ENCODE results near the gene TP73. TPM values are rescaled to one million over a fixed set of nuclear protein-coding genes. Genes with fewer than 3 reads are reported as not detected.

The TP73 gene
- total RNA-seq, 1 donor from 2014 or later: 0.05 TPM

DNA sequence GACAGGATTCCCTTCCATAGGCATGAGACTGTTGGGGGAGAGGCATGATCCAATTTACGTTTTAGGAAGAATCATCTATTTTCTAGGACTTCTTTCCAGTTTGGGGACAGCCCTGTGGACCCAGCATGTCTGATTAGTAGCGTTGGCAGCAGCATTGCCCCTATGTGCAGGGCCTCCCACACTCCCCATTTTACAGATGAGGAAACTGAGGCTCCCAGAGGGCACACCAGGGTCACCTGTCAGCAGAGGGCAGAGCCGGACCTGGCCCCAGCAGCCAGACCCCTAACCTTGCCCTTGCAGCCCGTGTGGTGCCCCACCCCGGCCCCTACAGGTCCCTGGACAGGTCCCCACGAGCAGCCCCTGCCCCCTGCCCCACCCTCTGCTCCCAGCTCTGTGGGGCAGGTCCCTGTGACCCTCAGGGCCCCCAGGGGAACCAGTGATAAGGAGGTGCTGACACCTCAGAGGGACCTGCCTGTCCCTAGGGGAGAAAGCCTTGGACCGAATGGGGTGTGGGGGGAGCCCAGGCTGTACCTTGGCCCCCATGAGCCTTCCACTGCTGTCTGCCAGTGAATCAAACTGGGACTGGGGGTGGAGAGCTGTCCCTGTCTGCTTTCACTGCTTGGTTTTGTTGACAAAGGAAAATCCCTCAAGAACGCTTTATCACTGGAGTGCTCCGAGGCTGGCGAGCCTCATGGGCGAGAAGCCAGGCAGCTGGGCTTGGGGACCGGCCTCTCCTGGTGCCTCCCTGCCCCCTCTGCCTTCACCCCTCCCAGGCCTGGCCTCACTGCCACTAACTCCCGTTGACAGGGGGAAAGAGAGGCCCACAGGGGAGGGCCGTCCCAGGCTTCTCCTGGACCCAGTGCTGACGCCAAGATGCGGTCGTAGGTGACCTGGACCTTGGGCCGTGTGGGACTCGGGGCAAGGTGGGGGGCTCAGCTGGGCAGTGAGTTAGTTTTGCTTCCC is 60.5 kb downstream of the TP73 start:
- H3K9me3 ChIP-seq (replicated peaks): no peaks in the 10 kb centered on the region
- peaks cover 75% of the 10 kb centered on the region for H3K27me3 ChIP-seq (ENCODE audit: low read depth)
- H3K4me3 ChIP-seq: no peak overlapping the region
- peaks cover 28% of the 10 kb centered on the region for H3K4me1 ChIP-seq
- no peaks in the 10 kb centered on the region for H3K36me3 ChIP-seq
- H3K27ac ChIP-seq (replicated peaks): peak overlapping the region; percentile 33
- intact Hi-C loops (cut with micrococcal nuclease): no loop called here
- TF ChIP-seq, protein P1, sequence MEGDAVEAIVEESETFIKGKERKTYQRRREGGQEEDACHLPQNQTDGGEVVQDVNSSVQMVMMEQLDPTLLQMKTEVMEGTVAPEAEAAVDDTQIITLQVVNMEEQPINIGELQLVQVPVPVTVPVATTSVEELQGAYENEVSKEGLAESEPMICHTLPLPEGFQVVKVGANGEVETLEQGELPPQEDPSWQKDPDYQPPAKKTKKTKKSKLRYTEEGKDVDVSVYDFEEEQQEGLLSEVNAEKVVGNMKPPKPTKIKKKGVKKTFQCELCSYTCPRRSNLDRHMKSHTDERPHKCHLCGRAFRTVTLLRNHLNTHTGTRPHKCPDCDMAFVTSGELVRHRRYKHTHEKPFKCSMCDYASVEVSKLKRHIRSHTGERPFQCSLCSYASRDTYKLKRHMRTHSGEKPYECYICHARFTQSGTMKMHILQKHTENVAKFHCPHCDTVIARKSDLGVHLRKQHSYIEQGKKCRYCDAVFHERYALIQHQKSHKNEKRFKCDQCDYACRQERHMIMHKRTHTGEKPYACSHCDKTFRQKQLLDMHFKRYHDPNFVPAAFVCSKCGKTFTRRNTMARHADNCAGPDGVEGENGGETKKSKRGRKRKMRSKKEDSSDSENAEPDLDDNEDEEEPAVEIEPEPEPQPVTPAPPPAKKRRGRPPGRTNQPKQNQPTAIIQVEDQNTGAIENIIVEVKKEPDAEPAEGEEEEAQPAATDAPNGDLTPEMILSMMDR (IDR thresholded peaks at IDR 0.05; ENCODE audit: borderline replicate concordance): no peak
- DNase-seq: peak; percentile 70

GRCh38 chr1:3713840-3714239 is 61.5 kb downstream of the TP73 start:
- H3K27me3 ChIP-seq (ENCODE audit: low read depth): peaks cover 72% of the 10 kb centered on the region

GRCh38 chr1:3714284-3714741 is 62.0 kb downstream of the TP73 start:
- Histone ChIP-seq H3K36me3 (no peaks in the 10 kb centered on the region), H3K4me1 (peaks cover 42% of the 10 kb centered on the region), H3K9me3 (replicated peaks) (no peaks in the 10 kb centered on the region), H3K27me3 (ENCODE audit: low read depth) (peaks cover 67% of the 10 kb centered on the region), H3K4me3 (no peak overlapping the region), H3K27ac (replicated peaks) (peak overlapping the region; percentile 33)
- intact Hi-C loops (cut with micrococcal nuclease): no loop called here
- DNase-seq: peak; percentile 38
- TF ChIP-seq, protein P1 (IDR thresholded peaks at IDR 0.05; ENCODE audit: borderline replicate concordance): no peak

More at GRCh38 chr1:3713840-3714239, 61.5 kb downstream of the TP73 start:
- H3K9me3 ChIP-seq (replicated peaks): no peaks in the 10 kb centered on the region
- H3K27ac ChIP-seq (replicated peaks): peak overlapping the region; percentile 33
- TF ChIP-seq, protein P1 (IDR thresholded peaks at IDR 0.05; ENCODE audit: borderline replicate concordance): no peak
- peaks cover 37% of the 10 kb centered on the region for H3K4me1 ChIP-seq
- H3K4me3 ChIP-seq: no peak overlapping the region
- intact Hi-C loops (cut with micrococcal nuclease): no loop called here
- no peaks in the 10 kb centered on the region for H3K36me3 ChIP-seq
- DNase-seq: no peak

- peaks cover 45% of the 10 kb centered on the region for H3K4me1 ChIP-seq
- intact Hi-C loops (cut with micrococcal nuclease): no loop called here
- H3K27ac ChIP-seq (replicated peaks): peak overlapping the region; percentile 33
These were observed 62.5 kb downstream of the TP73 start for GRCh38 chr1:3714814-3715213.

GRCh38 chr1:3716351-3716750 is 64.0 kb downstream of the TP73 start:
- DNase-seq: no peak
- Histone ChIP-seq H3K27ac (replicated peaks) (no peak overlapping the region), H3K4me1 (peaks cover 54% of the 10 kb centered on the region), H3K27me3 (ENCODE audit: low read depth) (peaks cover 47% of the 10 kb centered on the region), H3K9me3 (replicated peaks) (no peaks in the 10 kb centered on the region), H3K4me3 (no peak overlapping the region), H3K36me3 (no peaks in the 10 kb centered on the region)
- intact Hi-C loops (cut with micrococcal nuclease): no loop called here
- TF ChIP-seq, protein P1 (IDR thresholded peaks at IDR 0.05; ENCODE audit: borderline replicate concordance): no peak

More at GRCh38 chr1:3714814-3715213, 62.5 kb downstream of the TP73 start:
- H3K9me3 ChIP-seq (replicated peaks): no peaks in the 10 kb centered on the region
- H3K27me3 ChIP-seq (ENCODE audit: low read depth): peaks cover 62% of the 10 kb centered on the region
- no peak for DNase-seq
- H3K4me3 ChIP-seq: no peak overlapping the region
- TF ChIP-seq, protein P1 (IDR thresholded peaks at IDR 0.05; ENCODE audit: borderline replicate concordance): no peak
- no peaks in the 10 kb centered on the region for H3K36me3 ChIP-seq

All from left ventricle myocardium inferior (tissue), 1 donor.